Keratinocyte (primary cell): Measurements from ENCODE around the gene JPT2. TPM values are rescaled to one million over a fixed set of nuclear protein-coding genes. Genes with fewer than 3 reads are reported as not detected.

Experiments used
- DNase-seq: peaks from one replicate; pipeline ENCODE4 v3.0.0-alpha.2; 2011; ENCODE audit warnings: low read depth, missing footprints, low spot score
- FAIRE-seq: peaks from 2 replicates; lab custom pipeline; 2011; peaks lifted over from hg19 to GRCh38; lab: Jason Lieb, UNC
- H2AFZ ChIP-seq: 2 replicates; pipeline ENCODE4 v1.6.0; 2012; ENCODE audit warnings: low read length, control low read depth, inconsistent platforms; ENCODE audit not compliant: control insufficient read depth
- H3K27ac ChIP-seq: 2 replicates; pipeline ENCODE4 v1.5.1; 2011; ENCODE audit warnings: low read length; ENCODE audit not compliant: control insufficient read depth, insufficient read depth
- H3K27me3 ChIP-seq: 3 replicates; pipeline ENCODE4 v1.6.0; 2011; ENCODE audit warnings: low read length; ENCODE audit not compliant: control insufficient read depth, insufficient read depth; ENCODE audit errors: extremely low read depth
- H3K36me3 ChIP-seq, 2 experiments: 2 replicates in 1 of 2; 3 replicates in 1 of 2; pipeline ENCODE4 v1.5.1; 2011; ENCODE audit warnings: low read length in 2 of 2, mild to moderate bottlenecking in 1 of 2; ENCODE audit not compliant: control insufficient read depth in 2 of 2, insufficient read depth in 2 of 2; ENCODE audit errors: extremely low read depth in 1 of 2
- H3K4me1 ChIP-seq: 3 replicates; pipeline ENCODE4 v1.5.1; 2011; ENCODE audit warnings: low read length; ENCODE audit not compliant: control insufficient read depth, insufficient read depth; ENCODE audit errors: extremely low read depth
- H3K4me2 ChIP-seq: 3 replicates; pipeline ENCODE4 v1.6.0; 2011; ENCODE audit warnings: low read depth, low read length; ENCODE audit not compliant: control insufficient read depth, insufficient read depth; ENCODE audit errors: extremely low read depth
- H3K4me3 ChIP-seq, 3 experiments: fragments of 200-600 bp in 1 of 3; sonication (generic) in 1 of 3; 2 replicates in 2 of 3; 3 replicates in 1 of 3; pipeline ENCODE4 v1.5.1; 2011 to 2016; ENCODE audit warnings: low read length in 3 of 3, mild to moderate bottlenecking in 3 of 3, control low read depth in 2 of 3, inconsistent platforms in 1 of 3, low read depth in 1 of 3, mixed read lengths in 1 of 3, mixed run types in 1 of 3, moderate library complexity in 1 of 3; ENCODE audit not compliant: control insufficient read depth in 2 of 3, insufficient read depth in 2 of 3; ENCODE audit errors: extremely low read depth in 1 of 3
- H3K79me2 ChIP-seq: 2 replicates; pipeline ENCODE4 v1.6.0; 2012; ENCODE audit warnings: low read length; ENCODE audit not compliant: control insufficient read depth, insufficient read depth
- H3K9ac ChIP-seq: 3 replicates; pipeline ENCODE4 v1.6.0; 2011; ENCODE audit warnings: low read length; ENCODE audit not compliant: control insufficient read depth, insufficient read depth; ENCODE audit errors: extremely low read depth
- H3K9me1 ChIP-seq: 3 replicates; pipeline ENCODE4 v1.6.0; 2011; ENCODE audit warnings: low read length; ENCODE audit not compliant: control insufficient read depth, insufficient read depth; ENCODE audit errors: extremely low read depth
- H3K9me3 ChIP-seq: 2 replicates; pipeline ENCODE4 v1.5.1; 2012; ENCODE audit warnings: low read depth, low read length; ENCODE audit not compliant: control insufficient read depth
- H4K20me1 ChIP-seq: 3 replicates; pipeline ENCODE4 v1.6.0; 2011; ENCODE audit warnings: low read length; ENCODE audit not compliant: control insufficient read depth, insufficient read depth; ENCODE audit errors: extremely low read depth
- CTCF ChIP-seq, 3 experiments: IDR thresholded peaks in 1 of 3; conservative IDR thresholded peaks in 1 of 3; optimal IDR thresholded peaks in 1 of 3; 2 replicates in 2 of 3; 3 replicates in 1 of 3; pipeline versions ENCODE3 to v1.5.1; 2011; ENCODE audit warnings: low read length in 3 of 3, mild to moderate bottlenecking in 3 of 3, moderate library complexity in 2 of 3, control low read depth in 1 of 3, inconsistent platforms in 1 of 3; ENCODE audit not compliant: insufficient read depth in 2 of 3; ENCODE audit errors: extremely low read depth in 1 of 3
- EZH2 ChIP-seq: IDR thresholded peaks from one replicate; pipeline ENCODE4 v1.6.1; 2012; ENCODE audit warnings: inconsistent platforms, mild to moderate bottlenecking, low read length, moderate library complexity
- dilution Hi-C: fragments of 300-500 bp; cut with MboI; formaldehyde crosslinking; loops from one replicate; pipeline ENCODE4 v1.7.0; 2020; ENCODE audit warnings: low sequenced_read_pairs; ENCODE audit not compliant: extremely low pct_ligation_motif_present
- polyA plus RNA-seq, 5 experiments: library from polyadenylated mRNA; depleted of rRNA in 3 of 5; stranded (reverse) in 3 of 5; stranded (forward) in 1 of 5; unstranded in 1 of 5; fragments of >200 nt; gene quantifications; 1 replicate in 1 of 5; 2 replicates in 3 of 5; 3 replicates in 1 of 5; pipeline versions ENCODE4 v1.2.1 to v1.2.3, GENCODE V29; 2011 to 2012; ENCODE audit warnings: missing spikeins in 2 of 5, low read depth in 1 of 5, low replicate concordance in 1 of 5

JPT2 gene
- polyA plus RNA-seq, 1 donor (not counting 4 experiments of a cell fraction or from before 2014, with no cell fraction given), result 166 TPM

GRCh38 chr16:1651094-1651973, 26.7 kb upstream of the JPT2 start:
- H3K9ac ChIP-seq, result no peak overlapping the region
- H2AFZ ChIP-seq, result no peak overlapping the region
- peaks cover 15% of the 10 kb centered on the region for H4K20me1 ChIP-seq
- peaks cover 4% of the 10 kb centered on the region for H3K79me2 ChIP-seq
- no peak overlapping the region for H3K4me2 ChIP-seq
- H3K9me1 ChIP-seq, result no peaks in the 10 kb centered on the region
- H3K9me3 ChIP-seq, result no peaks in the 10 kb centered on the region
- H3K27me3 ChIP-seq, result no peaks in the 10 kb centered on the region
- H3K27ac ChIP-seq, result no peak overlapping the region
- peaks cover 1% of the 10 kb centered on the region for H3K4me1 ChIP-seq
- H3K36me3 ChIP-seq, result peaks cover 28 to 30% of the 10 kb centered on the region in 2 experiments
- no peak overlapping the region for H3K4me3 ChIP-seq
- TF ChIP-seq EZH2 (no peak), CTCF (optimal IDR thresholded peaks at IDR 0.05 in 1 of 3, IDR thresholded peaks at IDR 0.05 in 1 of 3, conservative IDR thresholded peaks at IDR 0.05 in 1 of 3; ENCODE audit: extremely low read depth in 1 of 3, insufficient read depth in 2 of 3, low read length in 3 of 3) (no peak)
- FAIRE-seq (no peak), DNase-seq (no peak)
- dilution Hi-C loops, result no loop called here

GRCh38 chr16:1651974-1652312, 26.1 kb upstream of the JPT2 start:
- Histone ChIP-seq H3K4me1 (no peaks in the 10 kb centered on the region), H3K27me3 (no peaks in the 10 kb centered on the region), H3K36me3 (peaks cover 30% of the 10 kb centered on the region in 2 experiments), H3K9me1 (no peaks in the 10 kb centered on the region), H3K79me2 (peaks cover 2% of the 10 kb centered on the region), H3K4me3 (no peak overlapping the region), H4K20me1 (peaks cover 10% of the 10 kb centered on the region), H3K9ac (no peak overlapping the region), H3K9me3 (no peaks in the 10 kb centered on the region), H3K4me2 (no peak overlapping the region), H3K27ac (no peak overlapping the region), H2AFZ (no peak overlapping the region)
- dilution Hi-C loops, result no loop called here
- TF ChIP-seq EZH2, result no peak
- FAIRE-seq (no peak), DNase-seq (no peak)
